ENCODE results near the gene YAP1.
A peak's percentile ranks its signal among the peaks of the same experiment; 100 is the strongest.

YAP1 gene

DNA sequence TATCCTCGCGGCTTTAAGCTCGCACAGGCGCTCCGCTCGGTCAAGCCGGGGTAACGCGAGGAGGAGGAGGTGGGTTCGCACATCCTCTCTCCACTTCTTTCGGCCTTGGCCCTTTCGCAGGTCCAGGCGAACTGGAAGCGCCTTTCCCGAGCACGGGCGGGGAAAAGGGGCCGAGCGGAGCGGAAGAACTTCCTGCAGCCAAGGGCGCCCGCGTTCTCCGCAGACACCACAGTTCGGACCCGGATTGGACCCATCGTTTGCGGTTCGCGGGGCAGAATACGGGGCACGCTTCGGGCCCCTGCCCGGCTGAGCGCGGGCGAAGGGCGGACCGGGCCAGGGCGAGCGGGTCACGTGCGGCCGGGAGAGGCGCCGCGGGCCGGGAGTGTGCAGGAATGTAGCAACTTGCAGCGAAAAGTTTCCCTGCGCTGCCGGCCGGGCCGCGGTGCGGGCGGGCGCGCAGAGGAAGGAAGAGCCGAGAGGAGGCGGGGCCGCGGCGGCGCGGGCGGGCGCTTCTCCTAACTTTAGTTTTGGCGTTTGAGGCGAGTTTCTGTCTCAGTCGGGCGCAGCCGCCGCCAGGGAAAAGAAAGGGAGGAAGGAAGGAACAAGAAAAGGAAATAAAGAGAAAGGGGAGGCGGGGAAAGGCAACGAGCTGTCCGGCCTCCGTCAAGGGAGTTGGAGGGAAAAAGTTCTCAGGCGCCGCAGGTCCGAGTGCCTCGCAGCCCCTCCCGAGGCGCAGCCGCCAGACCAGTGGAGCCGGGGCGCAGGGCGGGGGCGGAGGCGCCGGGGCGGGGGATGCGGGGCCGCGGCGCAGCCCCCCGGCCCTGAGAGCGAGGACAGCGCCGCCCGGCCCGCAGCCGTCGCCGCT is at the start of gene YAP1:
YAP1 (plus strand) TSS at position 552 of the 865 bp plus-strand sequence. CDS start 402 bp downstream, outside the sequence.
- peak; percentile 45 for DNase-seq (ENCODE audit: low spot score)

DNA sequence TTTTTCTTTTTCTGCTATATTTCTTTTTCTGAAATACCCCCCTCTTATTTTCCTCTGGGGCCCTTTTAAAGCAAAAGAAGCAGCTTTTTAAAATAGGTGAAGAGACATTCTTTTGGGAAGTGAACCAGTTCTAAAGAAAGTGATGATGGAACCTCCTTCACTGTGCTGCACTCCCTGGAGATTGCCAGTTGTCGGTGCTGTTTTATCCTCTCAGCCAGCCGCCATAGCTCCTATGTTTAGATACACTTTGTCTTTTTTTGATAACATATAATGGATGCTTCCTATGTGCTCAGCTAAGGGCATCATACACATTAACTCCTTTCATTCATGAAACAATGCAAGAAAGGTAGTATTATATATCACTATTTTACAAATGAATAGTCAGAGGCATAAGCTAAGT is 49.0 kb upstream of the YAP1 start:
- no peak for DNase-seq (ENCODE audit: low spot score)

DNA sequence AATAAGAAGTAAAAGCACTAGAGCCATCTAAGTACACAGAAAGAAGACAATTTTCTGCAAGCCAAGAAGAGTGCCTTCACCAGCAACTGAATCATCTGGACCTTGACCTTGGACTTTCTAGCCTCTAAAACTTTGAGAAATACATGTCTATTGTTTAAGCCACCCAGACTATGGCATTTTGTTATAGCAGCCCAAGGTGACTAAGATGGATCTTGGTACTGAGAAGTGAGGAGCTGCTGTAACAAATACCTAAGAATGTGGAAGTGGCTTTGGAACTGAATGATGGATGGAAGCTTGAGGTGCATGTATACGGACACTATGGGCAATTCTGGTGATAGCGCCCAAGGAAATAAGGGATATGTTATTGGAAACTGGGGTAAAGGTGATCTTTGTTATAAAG is 48.1 kb upstream of the YAP1 start:
- no peak for DNase-seq (ENCODE audit: low spot score)

DNA sequence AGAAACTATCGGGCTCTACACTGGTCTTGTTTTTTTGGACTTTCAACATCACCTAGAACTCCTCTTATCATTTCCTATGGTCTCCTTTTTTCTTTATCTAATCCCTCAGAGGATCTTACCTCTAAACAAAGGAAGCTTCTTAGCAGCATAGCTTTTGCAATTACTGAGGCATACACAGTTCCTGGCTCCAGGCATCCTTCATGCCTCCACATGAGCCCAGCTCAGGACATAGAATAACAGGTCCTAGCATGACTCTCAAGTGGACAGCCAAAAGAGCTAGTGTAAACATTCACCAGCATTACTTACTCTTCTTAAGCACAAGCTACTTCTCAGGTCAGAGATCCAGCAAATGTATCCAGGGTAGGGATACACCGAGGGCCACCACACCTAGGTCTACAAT is 45.9 kb upstream of the YAP1 start:
- no peak for DNase-seq (ENCODE audit: low spot score)

DNA sequence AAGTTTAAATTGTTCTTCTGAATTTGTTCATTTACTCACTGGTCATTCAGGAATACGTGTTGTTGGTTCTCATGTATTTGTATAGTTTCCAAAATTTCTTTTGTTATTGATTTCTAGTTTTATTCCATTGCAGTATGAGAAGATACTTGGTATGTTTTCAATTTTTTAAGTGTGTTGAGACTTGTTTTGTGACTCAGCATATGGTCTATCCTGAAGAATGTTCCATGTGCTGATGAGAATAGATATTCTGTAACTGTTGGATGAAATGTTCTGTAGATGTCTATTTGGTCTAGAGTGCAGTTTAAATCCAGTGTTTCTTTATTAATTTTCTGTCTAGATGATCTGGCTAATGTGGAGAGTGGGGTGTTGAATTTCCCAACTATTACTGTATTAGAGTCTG is 39.5 kb upstream of the YAP1 start:
- no peak for DNase-seq (ENCODE audit: low spot score)

DNA sequence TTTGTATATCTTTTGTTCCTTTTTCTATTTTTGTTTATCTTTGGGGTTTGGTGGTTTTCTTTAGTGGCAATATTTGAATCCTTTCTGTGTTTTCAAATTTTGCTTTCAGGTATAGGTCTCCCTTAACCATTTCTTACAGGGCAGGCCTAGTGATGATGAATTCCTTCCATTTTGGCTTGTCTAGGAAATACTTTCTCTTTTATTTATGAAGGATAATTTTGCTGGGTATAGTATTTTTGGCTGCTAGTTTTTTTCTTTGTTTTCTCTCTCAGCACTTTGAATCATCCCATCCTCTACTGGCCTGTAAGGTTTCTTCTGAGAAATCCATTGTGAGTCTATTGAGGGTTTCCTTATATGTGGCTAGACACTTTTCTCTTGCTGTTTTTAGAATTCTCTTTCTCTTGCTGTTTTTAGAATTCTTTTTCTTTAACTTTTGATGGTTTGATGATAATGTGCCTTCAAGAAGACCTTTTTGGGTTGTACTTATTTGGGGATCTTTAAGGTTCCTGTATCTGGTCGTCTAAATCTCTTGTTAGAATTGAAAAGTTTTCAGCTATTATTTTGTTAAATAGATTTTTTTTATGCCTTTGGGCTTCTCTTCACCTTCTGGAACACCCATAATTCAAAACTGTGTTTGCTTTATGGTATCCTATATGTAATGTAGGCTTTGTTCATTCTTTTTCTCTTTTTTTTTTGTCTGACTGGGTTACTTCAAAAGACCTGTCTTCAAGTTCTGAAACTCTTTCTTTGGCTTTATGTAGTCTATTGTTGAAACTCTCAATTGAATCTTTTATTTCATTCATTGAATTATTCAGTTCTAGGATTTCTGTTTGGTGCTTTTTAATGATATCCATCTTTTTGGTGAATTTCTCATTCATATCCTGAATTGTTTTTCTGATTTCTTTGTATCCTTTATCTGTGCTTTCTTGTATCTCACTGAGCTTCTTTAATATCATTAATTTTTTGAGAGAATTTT is 38.5 kb upstream of the YAP1 start:
- DNase-seq (ENCODE audit: low spot score): no peak

DNA sequence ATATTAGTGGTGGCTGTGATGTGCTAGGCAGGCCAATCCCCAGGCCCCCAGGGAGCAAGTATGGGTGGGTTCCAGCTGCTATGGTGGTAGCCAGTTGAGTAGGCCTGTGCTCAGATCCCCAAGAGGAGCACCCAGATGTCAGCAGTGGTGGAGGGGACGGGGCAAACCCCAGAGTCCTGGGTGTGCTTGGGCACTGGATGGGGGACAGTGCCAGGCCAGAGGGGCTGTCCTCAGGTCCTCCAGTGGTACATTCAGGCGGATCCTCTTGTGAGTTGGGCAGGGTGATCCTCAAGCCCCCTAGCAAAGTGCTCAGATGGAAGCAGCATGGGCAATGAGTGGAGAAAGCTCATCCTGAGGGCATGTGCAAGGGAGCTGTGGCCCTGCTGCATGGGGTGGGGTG is 37.0 kb upstream of the YAP1 start:
- no peak for DNase-seq (ENCODE audit: low spot score)

DNA sequence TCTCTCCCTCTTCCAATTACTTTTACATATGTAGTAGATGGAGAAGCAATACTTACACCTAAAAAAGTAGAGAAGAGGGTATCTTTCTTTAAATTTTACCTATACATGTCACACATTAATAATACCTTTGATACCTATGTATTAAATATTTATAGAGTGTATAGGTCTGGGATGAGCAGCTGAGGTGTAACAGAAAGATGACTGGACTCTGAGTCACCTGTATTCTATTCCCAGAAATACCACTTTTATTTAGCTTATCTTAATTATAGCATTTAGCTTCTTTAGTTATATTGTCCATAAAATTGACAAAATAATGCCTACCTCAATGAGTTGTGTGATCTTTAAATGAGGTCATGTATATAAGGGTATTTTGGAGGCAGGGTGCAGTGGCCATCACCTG is 30.6 kb upstream of the YAP1 start:
- DNase-seq (ENCODE audit: low spot score): no peak

DNA sequence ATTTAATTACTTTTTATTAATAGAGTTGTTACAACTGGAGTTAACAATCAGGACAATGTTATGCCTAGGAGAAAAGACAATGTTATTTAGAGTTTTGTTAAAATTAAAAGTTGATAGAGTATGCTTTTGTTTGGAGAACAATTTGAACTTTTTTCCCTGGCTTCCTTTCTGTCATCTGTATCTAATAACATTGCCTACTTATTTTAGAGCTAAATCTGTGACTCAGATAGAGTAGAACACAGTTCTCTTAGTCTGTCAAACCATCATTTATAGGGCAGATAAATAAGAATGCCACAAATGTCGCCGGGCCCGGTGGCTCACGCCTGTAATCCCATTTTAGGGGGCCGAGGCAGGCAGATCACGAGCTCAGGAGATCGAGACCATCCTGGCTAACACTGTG is 28.9 kb upstream of the YAP1 start:
- no peak for DNase-seq (ENCODE audit: low spot score)

DNA sequence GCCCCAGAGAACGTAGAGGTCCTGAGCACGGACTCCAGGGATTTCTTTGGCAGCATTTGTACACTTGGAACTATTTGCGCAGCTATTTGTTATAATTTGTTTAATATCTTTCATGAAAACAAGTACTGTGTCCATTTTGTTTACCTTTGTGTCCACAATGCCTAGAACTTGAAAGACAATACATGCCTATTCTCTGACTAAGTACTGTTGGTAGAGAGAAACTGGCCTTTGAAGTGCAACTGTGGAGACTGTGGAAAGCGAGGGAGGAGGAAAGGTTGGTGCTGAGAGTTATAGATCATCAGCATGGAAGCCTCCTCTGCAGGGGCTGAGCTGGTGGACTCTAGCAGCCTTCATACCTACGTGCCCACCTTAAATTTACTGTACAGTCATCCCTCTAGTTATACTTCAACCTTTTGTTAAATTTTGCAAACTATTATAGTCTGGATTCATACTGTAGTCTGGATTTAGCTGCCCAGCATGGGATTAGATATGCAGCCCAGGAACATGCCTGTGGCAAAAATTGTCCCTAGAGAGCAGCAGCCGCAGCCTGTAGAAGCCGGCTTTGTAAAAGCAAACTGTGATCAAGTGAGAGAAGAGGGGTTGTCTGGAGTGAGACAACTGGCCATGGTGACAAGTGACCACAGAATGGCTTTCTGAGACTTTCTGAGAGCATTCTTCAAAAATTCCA is 24.2 kb upstream of the YAP1 start:
- DNase-seq (ENCODE audit: low spot score): no peak

DNA sequence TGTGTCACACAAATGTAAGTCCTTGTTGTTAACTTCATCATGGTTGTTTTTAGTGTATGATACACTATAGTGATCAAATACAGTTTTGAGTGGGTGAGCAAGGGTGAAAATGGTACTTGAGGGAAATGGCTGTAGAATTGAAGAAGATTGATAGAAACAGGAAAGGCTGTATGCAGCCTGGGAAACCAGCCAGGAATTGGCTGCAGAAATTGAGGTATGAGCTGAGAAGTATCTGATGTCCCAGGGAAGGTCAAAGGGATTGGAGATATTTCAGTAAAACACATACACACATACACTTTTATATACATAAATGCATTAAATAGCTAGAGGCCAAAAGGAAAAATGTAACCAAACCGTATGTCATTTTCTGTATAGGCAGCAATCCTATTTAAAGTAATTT is 13.1 kb upstream of the YAP1 start:
- DNase-seq (ENCODE audit: low spot score): no peak

DNA sequence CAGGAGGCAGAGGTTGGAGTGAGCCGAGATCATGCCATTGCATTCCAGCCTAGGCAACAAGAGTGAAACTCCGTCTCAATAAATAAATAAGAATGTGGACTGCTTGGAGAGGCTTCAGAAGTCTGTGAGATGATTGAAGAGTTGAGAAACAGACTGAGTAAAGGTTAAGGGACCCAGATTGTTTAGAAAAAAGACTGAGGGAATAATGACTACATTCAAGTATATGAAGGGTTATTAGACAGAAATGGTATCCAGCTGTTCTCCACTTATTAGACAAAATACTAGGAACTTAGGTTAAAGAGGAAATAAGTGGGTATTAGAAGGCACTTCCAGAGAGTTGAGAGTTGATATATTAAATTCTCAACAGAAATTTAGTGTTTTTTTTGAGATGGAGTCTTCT is 10.5 kb upstream of the YAP1 start:
- DNase-seq (ENCODE audit: low spot score): no peak

DNA sequence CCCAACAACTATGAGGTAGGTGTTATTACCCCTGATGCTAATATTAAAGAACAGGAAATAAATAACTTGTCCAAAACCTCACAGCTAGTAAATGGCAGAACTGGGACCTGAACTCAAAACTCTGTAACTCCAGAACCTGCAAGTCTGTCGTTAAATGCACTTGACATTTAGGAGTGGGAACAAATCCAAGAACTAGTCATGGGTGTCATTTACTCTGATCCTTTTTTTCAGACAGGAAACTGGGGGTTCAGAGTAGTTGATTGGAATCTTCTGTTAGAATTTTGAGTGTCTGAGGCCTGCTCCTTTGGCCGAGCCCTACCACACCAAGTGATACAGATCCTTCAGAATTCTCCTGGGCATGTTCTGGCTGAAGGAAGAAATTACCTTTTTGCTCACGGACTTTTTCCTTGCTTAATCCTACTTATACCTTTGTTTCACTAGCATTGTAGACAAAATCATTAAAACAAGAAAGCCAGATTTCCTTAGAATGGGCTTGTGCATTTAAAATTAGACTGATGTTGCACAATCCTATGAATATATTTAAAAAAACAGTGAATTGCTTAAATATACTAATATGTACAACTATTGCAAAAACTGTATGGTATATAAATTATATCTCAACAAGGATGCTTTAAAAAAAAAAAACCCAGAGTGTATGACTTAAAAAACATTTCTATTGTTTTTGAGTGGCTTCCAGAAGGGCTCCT is 1.4 kb upstream of the YAP1 start:
- no peak for DNase-seq (ENCODE audit: low spot score)

DNA sequence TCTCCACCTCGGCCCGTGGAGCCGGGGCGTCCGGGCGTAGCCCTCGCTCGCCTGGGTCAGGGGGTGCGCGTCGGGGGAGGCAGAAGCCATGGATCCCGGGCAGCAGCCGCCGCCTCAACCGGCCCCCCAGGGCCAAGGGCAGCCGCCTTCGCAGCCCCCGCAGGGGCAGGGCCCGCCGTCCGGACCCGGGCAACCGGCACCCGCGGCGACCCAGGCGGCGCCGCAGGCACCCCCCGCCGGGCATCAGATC is 439 bp downstream of the YAP1 start:
- DNase-seq (ENCODE audit: low spot score): no peak

DNA sequence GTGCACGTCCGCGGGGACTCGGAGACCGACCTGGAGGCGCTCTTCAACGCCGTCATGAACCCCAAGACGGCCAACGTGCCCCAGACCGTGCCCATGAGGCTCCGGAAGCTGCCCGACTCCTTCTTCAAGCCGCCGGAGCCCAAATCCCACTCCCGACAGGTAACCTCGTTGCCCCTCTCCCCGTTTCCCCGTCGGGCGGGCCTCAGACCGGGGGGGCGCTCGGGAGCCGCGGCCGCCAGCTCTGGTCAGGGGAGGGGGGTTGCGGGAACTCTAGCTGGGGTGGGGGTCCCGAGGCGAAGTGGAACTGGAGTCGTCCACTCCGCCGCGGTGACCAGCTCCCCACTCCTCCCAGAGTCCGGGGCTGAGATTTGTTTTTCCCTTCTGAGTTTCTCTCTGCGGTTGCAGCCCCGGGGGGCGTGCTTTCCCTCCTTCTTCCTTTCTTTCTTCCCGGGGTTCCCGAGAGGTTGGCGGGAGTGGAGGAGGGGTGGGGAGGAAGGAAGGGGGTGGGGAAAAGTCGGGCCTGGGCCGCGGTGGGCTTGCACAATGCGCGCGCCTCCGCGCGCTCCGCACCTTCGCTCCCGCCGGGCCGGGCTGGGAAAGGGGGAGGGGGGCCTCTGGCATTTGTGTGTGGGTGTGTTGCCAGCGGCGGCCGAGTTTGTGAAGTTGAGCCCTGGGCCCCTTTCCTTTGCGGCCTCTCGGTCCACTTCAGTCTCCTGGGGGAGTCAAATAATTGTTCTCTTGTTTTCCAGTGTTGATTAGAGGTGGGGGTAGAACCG is 952 bp downstream of the YAP1 start:
- DNase-seq (ENCODE audit: low spot score): no peak

DNA sequence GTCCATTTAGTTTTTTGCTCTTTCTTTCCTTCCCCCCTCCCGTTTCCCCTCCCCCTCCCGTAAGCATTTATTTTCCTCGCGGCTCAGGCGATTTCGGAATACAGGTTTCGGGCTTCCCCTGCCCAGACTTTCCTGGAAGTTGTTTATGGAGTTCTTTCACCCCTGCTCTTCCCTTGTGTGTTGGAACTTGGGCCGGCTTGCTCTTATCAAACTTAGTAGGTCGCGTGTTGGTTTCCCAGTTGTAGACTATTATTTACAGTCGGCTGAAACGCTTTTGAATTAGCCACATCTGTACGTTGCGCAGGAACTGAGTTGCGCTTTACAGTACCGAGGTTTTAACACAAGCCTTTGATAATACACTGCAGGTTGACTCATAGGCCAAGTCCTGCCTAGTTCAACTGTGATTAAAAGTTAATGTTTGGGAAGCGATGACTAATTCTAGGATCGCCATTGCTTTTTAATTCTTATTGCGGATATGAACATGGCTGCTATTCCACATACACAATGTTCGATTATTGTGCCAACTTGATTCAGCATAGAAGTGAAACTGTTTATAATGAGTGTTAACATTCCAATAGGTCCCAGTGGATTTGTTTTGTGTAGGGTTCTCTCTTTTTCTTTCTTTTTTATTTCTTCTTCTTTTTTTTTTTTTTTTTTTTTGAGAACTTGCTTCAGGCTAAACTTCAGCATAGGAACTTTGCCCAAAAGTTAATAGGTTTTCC is 1.7 kb downstream of the YAP1 start:
- peak; percentile 11 for DNase-seq (ENCODE audit: low spot score)

DNA sequence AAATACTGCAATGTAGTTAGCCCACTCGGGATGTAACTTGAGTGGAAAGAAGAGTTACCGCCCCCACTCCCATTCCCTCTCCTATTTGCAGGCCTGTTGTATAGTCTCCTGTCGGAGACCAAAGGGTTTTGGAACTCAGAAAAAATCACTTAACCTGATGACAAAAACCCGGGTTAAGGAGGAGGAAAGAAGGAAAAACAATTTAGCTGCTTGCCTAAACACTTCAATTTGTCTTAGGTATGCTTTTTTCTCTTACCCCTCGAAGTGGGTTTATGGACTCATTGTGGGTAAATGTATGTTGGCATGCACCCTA is 2.2 kb downstream of the YAP1 start:
- DNase-seq (ENCODE audit: low spot score): no peak

DNA sequence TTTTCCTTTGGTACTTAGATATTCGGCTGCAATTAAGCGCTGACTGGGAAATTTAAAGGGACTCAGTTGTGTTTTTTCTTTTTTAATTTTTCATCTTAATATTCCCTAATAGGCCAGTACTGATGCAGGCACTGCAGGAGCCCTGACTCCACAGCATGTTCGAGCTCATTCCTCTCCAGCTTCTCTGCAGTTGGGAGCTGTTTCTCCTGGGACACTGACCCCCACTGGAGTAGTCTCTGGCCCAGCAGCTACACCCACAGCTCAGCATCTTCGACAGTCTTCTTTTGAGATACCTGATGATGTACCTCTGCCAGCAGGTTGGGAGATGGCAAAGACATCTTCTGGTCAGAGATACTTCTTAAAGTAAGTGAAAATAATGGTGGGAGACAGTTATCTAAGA is 3.8 kb downstream of the YAP1 start:
- DNase-seq (ENCODE audit: low spot score): no peak

DNA sequence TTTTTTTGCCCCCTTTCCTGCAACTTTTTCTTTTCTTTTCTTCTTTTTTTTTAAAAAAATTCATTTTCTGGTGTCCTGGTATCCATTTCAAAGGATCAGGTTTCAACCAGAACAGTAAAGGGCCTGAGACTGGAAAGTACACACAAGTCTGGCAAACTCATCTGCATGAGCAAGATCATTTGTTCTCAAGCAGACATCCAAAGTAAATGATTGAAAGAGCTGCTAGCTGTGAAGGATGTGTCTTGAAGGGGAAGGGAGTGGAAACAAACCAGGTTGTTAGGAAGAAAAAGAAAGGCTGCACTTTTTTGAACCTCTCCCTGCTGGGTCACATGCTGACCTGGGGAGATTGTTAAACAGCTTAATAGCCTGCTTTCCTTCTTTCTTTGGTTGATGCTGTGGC is 5.3 kb downstream of the YAP1 start:
- DNase-seq (ENCODE audit: low spot score): no peak

DNA sequence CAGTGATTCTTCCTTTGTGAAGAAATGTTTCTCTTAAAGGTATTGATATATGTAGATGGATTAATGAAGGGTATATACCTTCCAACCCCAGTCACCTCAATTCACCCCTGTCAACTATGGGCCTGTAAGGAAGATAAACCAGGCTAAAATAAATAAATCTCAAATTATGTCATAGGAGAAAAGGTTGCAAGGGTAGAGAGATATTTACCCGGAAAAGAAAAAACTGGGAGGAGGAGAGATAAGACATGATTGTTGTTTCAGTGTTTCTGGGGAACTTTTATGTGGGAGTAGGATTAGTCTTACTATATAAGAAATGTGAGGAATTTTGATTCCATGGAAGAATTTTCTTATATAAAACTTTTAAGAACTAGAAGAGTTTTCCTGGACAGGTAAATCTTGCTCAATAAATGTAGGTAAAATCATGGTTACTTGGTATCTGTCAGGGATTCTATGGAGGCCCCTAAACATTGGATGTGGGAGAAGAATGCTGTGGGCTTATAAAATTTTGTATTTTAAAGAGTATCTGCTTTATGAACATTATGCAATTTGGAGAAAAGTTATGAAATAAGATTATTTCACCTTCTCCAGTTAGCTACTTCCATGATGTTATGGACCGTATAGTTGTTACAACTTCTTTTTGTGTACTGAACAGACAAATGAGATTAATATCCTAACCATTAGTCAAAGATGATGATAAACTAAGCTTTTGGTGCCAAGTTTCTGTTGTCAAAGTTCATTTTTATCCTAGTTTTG is 6.4 kb downstream of the YAP1 start:
- DNase-seq (ENCODE audit: low spot score): no peak

All from CD4-positive, alpha-beta T cell treated with Interleukin-6 at 100 ng/mL for 8 hours (primary cell).